IPS-15b (cell line): ENCODE data around the gene ANKRD33B.
"Not testable (repeated sequence)": the region's sequence is repeated elsewhere in the genome, so short reads cannot be mapped to it uniquely, and the experiment has no call there.

ENCODE experiments used
- H3K27me3 ChIP-seq: one replicate; pipeline ENCODE4 v1.6.1; 2013; ENCODE audit warnings: low read length; ENCODE audit not compliant: control insufficient read depth, insufficient read depth
- H3K36me3 ChIP-seq: one replicate; pipeline ENCODE4 v1.6.1; 2013; ENCODE audit warnings: low read length; ENCODE audit not compliant: control insufficient read depth, insufficient read depth
- H3K4me1 ChIP-seq: one replicate; pipeline ENCODE4 v1.6.1; 2013; ENCODE audit warnings: mild to moderate bottlenecking, low read length; ENCODE audit not compliant: control insufficient read depth, insufficient read depth
- H3K4me3 ChIP-seq: one replicate; pipeline ENCODE4 v1.5.1; 2013; ENCODE audit warnings: low read depth, low read length
- H3K9ac ChIP-seq: one replicate; pipeline ENCODE4 v1.6.1; 2013; ENCODE audit warnings: low read depth, mild to moderate bottlenecking, low read length
- H3K9me3 ChIP-seq: one replicate; pipeline ENCODE4 v1.6.1; 2013; ENCODE audit warnings: mild to moderate bottlenecking, low read length; ENCODE audit not compliant: control insufficient read depth, insufficient read depth

ANKRD33B gene

DNA sequence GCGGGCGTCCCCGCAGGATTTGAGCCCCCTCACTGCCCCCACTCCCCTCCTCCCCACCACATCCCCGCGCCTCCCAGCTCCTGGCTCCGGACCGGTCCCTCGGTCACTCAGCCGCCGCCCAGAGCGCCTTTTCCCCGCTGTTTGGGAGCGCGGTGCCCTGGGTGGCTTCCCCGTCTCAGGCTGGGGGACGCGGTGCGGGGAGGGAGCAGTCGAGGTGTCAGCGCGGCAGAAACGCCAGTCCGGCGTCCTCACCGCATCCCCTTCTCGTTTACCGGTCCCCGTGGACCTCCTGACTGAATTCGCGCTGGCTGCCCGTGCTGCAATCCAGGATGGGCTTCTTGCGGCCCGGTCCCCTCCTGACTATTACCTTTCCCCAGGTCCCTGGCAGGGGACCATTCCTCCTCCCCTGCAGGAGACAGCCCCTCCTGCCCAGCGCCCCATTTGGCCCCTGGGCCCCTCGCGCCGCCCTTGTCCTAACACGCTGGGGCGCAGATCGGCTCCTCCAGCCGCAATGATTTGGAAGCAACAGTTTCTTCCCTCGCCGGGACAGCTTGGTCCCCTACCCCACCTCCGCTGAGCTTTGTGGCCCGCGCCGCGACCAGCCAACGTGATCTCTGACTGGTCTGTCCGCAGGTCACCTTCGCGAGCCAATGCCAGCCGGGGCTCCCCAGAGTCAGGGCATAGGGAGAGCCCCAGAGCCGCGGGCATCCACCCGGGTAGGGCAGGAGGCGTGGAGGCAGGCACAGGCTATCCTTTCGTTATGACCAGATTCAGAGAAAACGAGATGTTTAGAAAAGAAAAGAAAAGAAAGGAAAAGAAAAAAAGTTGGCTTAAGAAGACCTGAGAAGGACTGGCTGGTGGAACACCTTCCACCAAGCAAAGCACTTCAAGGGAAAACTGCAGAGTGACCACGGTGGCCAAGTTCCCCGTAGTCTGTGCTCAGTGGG lies 1.2 kb downstream of the ANKRD33B start:
- H3K9me3 ChIP-seq = no peaks in the 10 kb centered on the region
- H3K36me3 ChIP-seq = no peaks in the 10 kb centered on the region
- peak overlapping the region; percentile 84 for H3K4me3 ChIP-seq
- H3K9ac ChIP-seq = no peak overlapping the region
- peaks cover 68% of the 10 kb centered on the region for H3K27me3 ChIP-seq
- H3K4me1 ChIP-seq = peaks cover 2% of the 10 kb centered on the region

DNA sequence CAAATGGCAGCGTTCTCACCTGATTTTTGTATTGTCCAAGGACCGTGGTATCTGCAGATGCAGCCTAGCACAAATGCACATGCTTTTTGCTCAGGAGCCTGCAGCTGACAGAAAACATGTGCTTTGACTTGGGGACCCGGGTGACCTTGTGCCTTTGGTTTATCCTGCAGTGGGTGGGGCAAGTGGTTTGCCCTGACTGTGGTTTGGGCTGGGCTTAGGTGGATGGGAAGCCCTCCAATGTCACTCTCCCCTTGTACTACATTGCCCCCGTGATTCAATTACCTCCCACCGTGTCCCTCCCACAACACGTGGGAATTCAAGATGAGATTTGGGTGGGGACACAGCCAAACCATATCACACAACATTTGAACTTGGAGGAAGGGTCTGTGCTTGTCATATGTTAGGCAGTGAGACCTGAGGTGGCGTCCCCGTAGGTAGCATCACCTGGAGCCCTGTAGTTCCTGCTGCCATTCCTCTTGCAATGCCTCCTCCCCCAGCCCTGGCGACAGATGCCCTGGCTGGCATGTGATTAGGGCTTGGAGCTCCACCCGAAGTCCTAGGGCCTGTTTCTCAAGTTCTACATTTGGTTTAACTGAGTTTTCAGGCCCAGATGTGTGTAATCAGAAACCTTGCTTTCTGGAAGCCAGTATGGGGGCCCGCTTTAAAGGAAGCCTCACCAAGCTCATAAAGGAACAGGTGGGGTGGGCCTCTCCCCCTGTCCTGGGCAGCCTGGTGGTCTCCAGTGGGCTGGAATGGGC lies 2.1 kb downstream of the ANKRD33B start:
- peak overlapping the region; percentile 84 for H3K4me3 ChIP-seq
- H3K9ac ChIP-seq = no peak overlapping the region
- no peaks in the 10 kb centered on the region for H3K36me3 ChIP-seq
- H3K4me1 ChIP-seq = peaks cover 2% of the 10 kb centered on the region
- H3K9me3 ChIP-seq = no peaks in the 10 kb centered on the region
- peaks cover 65% of the 10 kb centered on the region for H3K27me3 ChIP-seq

DNA sequence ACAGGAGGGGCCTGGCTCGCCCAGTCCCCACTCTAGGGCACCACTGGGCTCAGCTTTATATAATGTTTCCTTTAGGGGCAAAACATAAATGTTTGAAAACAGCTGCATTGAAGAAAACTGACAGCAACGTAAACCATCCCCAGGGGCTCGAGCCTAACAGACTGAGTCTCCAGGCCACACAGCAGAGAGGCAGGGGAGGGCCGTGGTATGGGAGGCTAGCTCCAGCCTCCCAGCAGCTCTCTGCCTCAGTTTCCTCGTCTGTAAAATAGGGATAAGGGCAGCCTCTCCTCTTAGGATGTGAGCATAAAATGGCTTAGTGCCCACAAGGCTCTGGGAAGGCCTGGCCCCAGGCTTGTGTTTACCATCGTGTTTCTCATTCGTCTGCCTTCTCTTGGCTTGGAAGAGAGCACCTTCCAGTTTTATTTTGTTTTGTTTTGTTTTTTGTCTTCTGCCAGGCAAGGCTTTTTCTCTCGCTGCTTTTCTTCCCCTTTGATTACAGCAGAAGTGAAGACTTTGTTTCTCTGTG lies 2.7 kb downstream of the ANKRD33B start:
- Histone ChIP-seq H3K9me3 (no peaks in the 10 kb centered on the region), H3K27me3 (peaks cover 61% of the 10 kb centered on the region), H3K4me1 (peaks cover 2% of the 10 kb centered on the region), H3K36me3 (no peaks in the 10 kb centered on the region), H3K9ac (no peak overlapping the region), H3K4me3 (peak overlapping the region; percentile 84)

DNA sequence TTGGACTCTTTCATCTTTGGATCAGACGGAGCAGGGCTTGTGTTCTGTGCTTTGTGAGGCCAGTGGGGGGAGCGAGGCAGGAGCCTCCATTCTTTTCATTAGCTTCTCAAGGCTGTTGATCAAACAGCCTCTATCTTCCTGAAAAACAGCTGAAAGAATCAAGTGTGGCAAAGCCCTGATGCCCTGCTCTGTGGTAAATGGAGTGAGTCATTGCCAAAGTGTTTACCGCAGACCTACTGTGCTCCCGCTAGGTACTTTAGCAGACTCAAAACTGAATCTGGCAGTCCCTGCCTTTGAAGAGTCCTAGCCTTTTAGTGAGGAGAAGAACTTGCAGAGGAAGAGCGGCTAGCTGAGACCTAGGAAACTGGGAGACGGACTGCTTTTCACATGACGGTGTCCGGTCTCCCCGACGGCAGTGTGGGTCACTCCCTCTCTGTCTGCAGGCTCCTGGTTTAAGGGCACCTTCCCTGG lies 3.3 kb downstream of the ANKRD33B start:
- H3K36me3 ChIP-seq = no peaks in the 10 kb centered on the region
- H3K4me3 ChIP-seq = no peak overlapping the region
- no peak overlapping the region for H3K9ac ChIP-seq
- peaks cover 2% of the 10 kb centered on the region for H3K4me1 ChIP-seq
- no peaks in the 10 kb centered on the region for H3K9me3 ChIP-seq
- H3K27me3 ChIP-seq = peaks cover 57% of the 10 kb centered on the region

DNA sequence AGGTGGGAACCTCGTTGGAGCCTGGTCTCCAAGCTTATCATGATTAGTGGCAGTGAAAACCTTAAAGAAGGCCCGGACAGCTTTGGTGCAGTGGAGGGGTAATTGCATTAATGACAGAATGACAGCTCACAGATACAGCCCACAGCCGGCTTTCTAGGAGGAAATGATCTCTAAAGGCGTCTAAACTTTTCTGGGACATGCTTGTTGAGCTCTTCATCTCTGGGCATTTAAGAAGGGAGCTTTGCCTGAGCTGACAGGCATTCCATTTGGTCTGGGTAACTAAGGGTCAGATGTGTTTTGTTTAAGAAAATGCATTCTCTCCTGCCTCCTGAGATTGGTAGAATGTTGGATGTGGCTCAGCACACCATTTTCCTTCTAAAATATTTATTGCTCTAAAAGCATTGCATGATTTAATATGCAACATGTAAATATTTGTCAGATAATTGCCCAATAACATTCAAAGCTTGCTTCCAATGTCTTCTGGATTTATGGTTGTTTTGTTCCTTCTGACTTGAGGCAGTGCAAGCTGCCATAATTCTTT lies 4.0 kb downstream of the ANKRD33B start:
- H3K36me3 ChIP-seq = no peaks in the 10 kb centered on the region
- no peaks in the 10 kb centered on the region for H3K9me3 ChIP-seq
- peaks cover 50% of the 10 kb centered on the region for H3K27me3 ChIP-seq
- H3K9ac ChIP-seq = no peak overlapping the region
- H3K4me1 ChIP-seq = peaks cover 2% of the 10 kb centered on the region
- no peak overlapping the region for H3K4me3 ChIP-seq

DNA sequence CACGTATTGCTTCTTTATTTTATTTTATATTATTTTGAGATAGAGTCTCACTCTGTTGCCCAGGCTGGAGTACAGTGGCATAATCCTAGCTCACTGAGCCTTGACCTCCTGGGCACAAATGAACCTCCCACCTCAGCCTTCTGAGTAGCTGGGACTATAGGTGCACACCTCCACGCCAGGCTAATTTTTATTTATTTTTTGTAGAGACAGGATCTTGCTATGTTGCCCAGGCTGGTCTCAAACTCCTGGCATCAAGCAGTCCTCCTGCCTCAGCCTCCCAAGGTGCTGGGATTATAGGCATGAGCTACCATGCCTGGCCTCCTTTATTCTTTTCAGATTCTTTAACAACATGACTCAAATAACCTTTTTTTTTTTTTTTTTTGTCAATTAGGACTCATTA lies 6.7 kb downstream of the ANKRD33B start:
- peaks cover 35% of the 10 kb centered on the region for H3K27me3 ChIP-seq
- not testable (repeated sequence) for H3K9me3 ChIP-seq, H3K4me3 ChIP-seq, H3K9ac ChIP-seq, H3K36me3 ChIP-seq, H3K4me1 ChIP-seq

DNA sequence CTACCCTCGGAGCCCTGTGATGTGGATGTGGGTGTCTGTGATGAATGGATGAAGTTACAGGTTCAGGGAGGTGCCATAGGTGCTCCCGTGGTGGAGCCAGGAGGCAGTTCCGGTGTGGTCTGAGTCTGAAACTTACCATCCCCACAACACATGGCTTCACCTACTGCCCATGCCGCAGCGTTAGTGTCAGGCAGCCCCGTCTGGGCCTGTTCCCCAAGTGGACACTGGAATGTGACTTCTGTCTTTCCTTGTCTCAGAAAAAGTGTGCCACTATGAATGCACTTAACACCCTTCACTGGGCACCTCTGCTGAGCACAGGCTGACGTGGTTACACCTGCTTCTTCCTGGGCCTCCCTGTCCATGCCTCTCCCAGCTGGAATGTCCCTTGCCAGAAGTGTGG lies 8.6 kb downstream of the ANKRD33B start:
- Histone ChIP-seq H3K9me3 (no peaks in the 10 kb centered on the region), H3K9ac (no peak overlapping the region), H3K27me3 (peaks cover 16% of the 10 kb centered on the region), H3K4me1 (no peaks in the 10 kb centered on the region), H3K36me3 (no peaks in the 10 kb centered on the region), H3K4me3 (no peak overlapping the region)

DNA sequence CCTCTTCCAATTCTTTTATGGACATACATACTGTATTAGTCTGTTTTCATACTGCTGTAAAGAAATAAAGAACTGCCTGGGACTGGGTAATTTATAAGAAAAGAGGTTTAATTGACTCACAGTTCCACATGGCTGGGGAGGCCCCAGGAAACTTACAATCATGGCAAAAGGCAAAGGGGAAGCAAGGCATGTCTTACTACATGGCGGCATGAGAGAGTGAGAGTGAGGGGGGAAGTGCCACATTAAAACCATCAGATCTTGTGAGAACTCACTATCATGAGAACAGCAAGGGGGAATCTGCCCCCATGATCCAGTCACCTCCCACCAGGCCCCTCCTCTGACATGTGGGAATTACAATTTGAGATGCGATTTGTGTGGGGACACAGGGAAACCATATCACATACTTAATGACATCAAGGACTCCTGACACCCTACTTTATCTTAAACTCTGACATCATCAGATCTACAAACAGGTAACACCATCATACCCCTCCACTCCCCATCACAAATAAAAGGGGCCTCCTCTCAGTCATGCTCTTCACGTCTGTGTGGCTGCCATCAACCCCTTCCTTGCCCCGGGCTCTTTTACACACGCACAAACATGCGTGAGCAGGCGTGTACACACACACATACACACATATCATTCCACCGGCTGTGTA lies 9.7 kb downstream of the ANKRD33B start:
- Histone ChIP-seq H3K9ac (no peak overlapping the region), H3K27me3 (peaks cover 4% of the 10 kb centered on the region), H3K4me1 (peaks cover 5% of the 10 kb centered on the region), H3K4me3 (no peak overlapping the region), H3K36me3 (no peaks in the 10 kb centered on the region), H3K9me3 (no peaks in the 10 kb centered on the region)

DNA sequence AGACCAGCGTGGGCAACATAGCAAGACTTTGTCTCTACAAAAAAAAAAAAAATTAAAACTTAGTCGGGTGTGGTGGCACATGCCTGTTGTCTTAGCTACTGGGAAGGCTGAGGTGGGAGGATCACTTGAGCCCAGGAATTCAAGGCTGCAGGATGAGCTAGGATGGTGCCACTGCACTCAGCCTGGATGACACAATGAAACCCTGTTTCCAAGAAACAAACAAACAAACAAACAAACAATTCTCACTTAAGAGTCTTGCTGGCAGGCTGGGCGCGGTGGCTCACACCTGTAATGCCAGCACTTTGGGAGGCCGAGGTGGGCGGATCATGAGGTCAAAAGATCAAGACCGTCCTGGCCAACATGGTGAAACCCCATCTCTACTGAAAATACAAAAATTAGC lies 11.0 kb downstream of the ANKRD33B start:
- H3K4me3 ChIP-seq, H3K36me3 ChIP-seq, H3K9me3 ChIP-seq, H3K27me3 ChIP-seq, H3K9ac ChIP-seq, H3K4me1 ChIP-seq: not testable (repeated sequence)

DNA sequence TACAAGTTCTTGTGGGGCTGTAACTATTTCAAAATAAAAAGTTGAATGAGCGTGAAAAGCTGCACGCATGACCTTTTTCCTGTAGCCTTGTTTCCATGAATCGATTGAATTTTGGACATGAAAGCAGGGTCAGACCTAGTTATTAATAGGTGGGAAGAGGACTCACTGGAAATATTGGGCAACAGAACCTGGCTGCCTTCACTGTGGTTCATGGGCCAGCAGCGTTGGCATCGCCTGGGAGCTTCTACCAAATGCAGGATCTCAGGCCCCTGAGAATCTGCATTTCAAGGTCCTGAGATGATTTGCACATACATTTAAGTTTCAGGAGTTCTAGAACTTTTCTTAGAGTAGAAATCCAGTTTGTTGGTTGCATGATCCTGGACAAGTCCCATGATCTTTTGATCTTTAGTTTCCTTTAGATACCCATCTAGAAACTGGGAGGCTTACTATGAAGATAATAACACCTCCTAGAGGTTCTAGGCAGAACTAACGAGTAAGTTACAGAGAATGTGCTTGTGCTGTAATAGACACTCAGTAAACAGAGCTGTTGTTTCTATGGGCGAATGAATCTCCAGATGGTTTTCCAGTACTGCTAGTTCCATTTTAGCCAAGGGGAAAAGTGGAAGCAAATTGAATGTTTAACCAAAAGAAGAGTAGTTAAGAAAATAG lies 12.4 kb downstream of the ANKRD33B start:
- Histone ChIP-seq H3K9ac (no peak overlapping the region), H3K36me3 (no peaks in the 10 kb centered on the region), H3K4me1 (peaks cover 5% of the 10 kb centered on the region), H3K27me3 (no peaks in the 10 kb centered on the region), H3K4me3 (no peak overlapping the region), H3K9me3 (no peaks in the 10 kb centered on the region)

DNA sequence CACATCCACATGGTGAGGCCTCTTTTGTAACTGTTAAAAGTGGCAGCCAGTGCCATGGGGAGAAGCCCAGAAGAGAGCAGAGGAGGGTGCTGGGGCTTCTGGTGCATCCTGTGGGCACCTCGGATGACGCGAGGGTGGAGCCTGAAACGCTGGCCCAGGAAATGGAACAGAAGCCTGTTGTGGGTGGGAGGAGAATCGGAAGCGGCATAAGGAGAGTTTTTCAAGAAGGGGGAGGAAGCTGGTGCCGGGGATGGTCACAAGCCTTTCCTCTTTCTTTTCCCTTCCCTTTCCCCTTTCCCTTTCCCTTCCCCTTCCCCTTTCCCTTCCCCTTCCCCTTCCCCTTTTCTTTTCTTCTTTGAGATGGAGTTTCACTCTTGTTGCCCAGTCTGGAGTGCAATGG lies 12.9 kb downstream of the ANKRD33B start:
- Histone ChIP-seq H3K9me3 (no peaks in the 10 kb centered on the region), H3K4me1 (peaks cover 5% of the 10 kb centered on the region), H3K9ac (no peak overlapping the region), H3K4me3 (no peak overlapping the region), H3K27me3 (no peaks in the 10 kb centered on the region), H3K36me3 (no peaks in the 10 kb centered on the region)
